Panc1 (cell line): ENCODE measurements around the gene EFCAB9. TPM values are rescaled to one million over a fixed set of nuclear protein-coding genes. Genes with fewer than 3 reads are reported as not detected.
A peak's percentile ranks its signal among the peaks of the same experiment; 100 is the strongest.

Experiments used
- ATAC-seq: fragments of 200-7000 bp; cut with Tn5 transposase; 2 replicates; pipeline ENCODE4 v1.9.1; 2020; ENCODE audit warnings: mild to moderate bottlenecking, moderate library complexity
- BruUV-seq: library from RNA; stranded (reverse); fragments of 400-500 nt; replicated peaks from 2 replicates; lab custom pipeline; 2021; lab: Mats Ljungman, UMichigan
- CTCF ChIA-PET: fragments of 300-600 bp; sonication (Branson Sonifier 250); formaldehyde crosslinking; loops from one replicate; lab custom pipeline; 2022; ENCODE audit warnings: antibody characterized with exemption; lab: Charles Lee
- POLR2A ChIA-PET: fragments of 300-600 bp; sonication (Branson Sonifier 250); formaldehyde crosslinking; loops from one replicate; lab custom pipeline; 2022; ENCODE audit warnings: antibody characterized with exemption; lab: Charles Lee
- DNase-seq: peaks from one replicate; pipeline ENCODE4 v3.0.0-alpha.2; 2010; ENCODE audit warnings: low read depth, low spot score
- H3K27ac ChIP-seq: 2 replicates; pipeline ENCODE4 v1.5.1; 2011; ENCODE audit warnings: mild to moderate bottlenecking, low read length, inconsistent platforms
- H3K27me3 ChIP-seq: fragments of 200-500 bp; sonication (Bioruptor generic); 2 replicates; pipeline ENCODE4 v1.6.0; 2014; ENCODE audit warnings: low read length, inconsistent platforms; ENCODE audit not compliant: control insufficient read depth, insufficient read depth
- H3K36me3 ChIP-seq: fragments of 200-500 bp; sonication (Bioruptor generic); 2 replicates; pipeline ENCODE4 v1.5.1; 2014; ENCODE audit warnings: inconsistent platforms, mild to moderate bottlenecking, low read length, moderate library complexity; ENCODE audit not compliant: control insufficient read depth, insufficient read depth
- H3K4me1 ChIP-seq: 2 replicates; pipeline ENCODE4 v1.5.1; 2011; ENCODE audit warnings: inconsistent platforms, mild to moderate bottlenecking, low read length, moderate library complexity; ENCODE audit not compliant: control insufficient read depth, insufficient read depth
- H3K4me3 ChIP-seq, 2 experiments: 2 replicates each; pipeline ENCODE4 v1.5.1; 2011 to 2012; ENCODE audit warnings: low read depth in 2 of 2, low read length in 2 of 2, mild to moderate bottlenecking in 2 of 2, inconsistent platforms in 1 of 2, moderate library complexity in 1 of 2
- H3K9me3 ChIP-seq: fragments of 200-500 bp; sonication (Bioruptor generic); 2 replicates; pipeline ENCODE4 v1.5.1; 2014; ENCODE audit warnings: low read depth, mild to moderate bottlenecking, inconsistent platforms, low read length, moderate library complexity; ENCODE audit not compliant: control insufficient read depth, insufficient read depth
- CTCF ChIP-seq: fragments of 450-650 bp; IDR thresholded peaks from 2 replicates; pipeline ENCODE4 v1.5.1; 2017; ENCODE audit warnings: mild to moderate bottlenecking
- POLR2AphosphoS5 ChIP-seq: IDR thresholded peaks from 2 replicates; pipeline ENCODE4 v1.6.1; 2012; ENCODE audit warnings: mild to moderate bottlenecking, low read depth, low read length, moderate library complexity
- REST ChIP-seq, 2 experiments: IDR thresholded peaks; 2 replicates each; pipeline ENCODE4 v1.6.1; 2011 to 2012; ENCODE audit warnings: low read depth in 2 of 2, control low read depth in 1 of 2, low read length in 1 of 2, mild to moderate bottlenecking in 1 of 2, moderate library complexity in 1 of 2; ENCODE audit not compliant: insufficient read depth in 1 of 2
- SIN3A ChIP-seq: IDR thresholded peaks from 2 replicates; pipeline ENCODE4 v1.6.1; 2012; ENCODE audit warnings: low read depth, mild to moderate bottlenecking, low read length, moderate library complexity, borderline replicate concordance; ENCODE audit not compliant: insufficient read depth
- TCF7L2 ChIP-seq: IDR thresholded peaks from 2 replicates; pipeline ENCODE4 v1.6.1; 2011; ENCODE audit warnings: mild to moderate bottlenecking, low read depth, low read length, inconsistent platforms
- in situ Hi-C: cut with HindIII; loops from 2 replicates; pipeline ENCODE4 v1.10.0; 2016; ENCODE audit warnings: low sequenced_read_pairs, low pct_unique_long_range_greater_than_20kb
- intact Hi-C: fragments of 100-400 bp; cut with micrococcal nuclease; formaldehyde crosslinking; loops from one replicate; pipeline ENCODE4 v1.10.0; 2022; ENCODE audit not compliant: unreplicated experiment
- total RNA-seq: library from RNA; stranded (reverse); gene quantifications from one replicate; pipeline ENCODE4 v1.2.1, GENCODE V29; 2021; ENCODE audit not compliant: unreplicated experiment

EFCAB9 gene
- total RNA-seq, 1 experiment from 2014 or later, result not detected

GRCh38 chr5:172234031-172234430 lies 40.1 kb downstream of the EFCAB9 start:
- H3K36me3 ChIP-seq, result peaks cover 5% of the 10 kb centered on the region
- in situ Hi-C loops, result no loop called here
- no peak for TF ChIP-seq SIN3A
- TF ChIP-seq REST (IDR thresholded peaks at IDR 0.05; ENCODE audit: insufficient read depth in 1 of 2, low read depth in 2 of 2, low read length in 1 of 2), result no peak
- TF ChIP-seq POLR2AphosphoS5, result no peak
- TF ChIP-seq TCF7L2, result no peak
- no peak for TF ChIP-seq CTCF
- CTCF ChIA-PET, result no interaction called here
- no TSS peak for BruUV-seq
- H3K4me1 ChIP-seq, result peaks cover 11% of the 10 kb centered on the region; the same call in 1 of the 2 replicates
- H3K27ac ChIP-seq, result no peak overlapping the region
- H3K4me3 ChIP-seq, result no peak overlapping the region
- no peaks in the 10 kb centered on the region for H3K9me3 ChIP-seq
- DNase-seq, result no peak
- POLR2A ChIA-PET, result no interaction called here
- no peak for ATAC-seq
- intact Hi-C loops, result no loop called here
- no peaks in the 10 kb centered on the region for H3K27me3 ChIP-seq

- H3K4me1 ChIP-seq, result peaks cover 11% of the 10 kb centered on the region; the same call in 1 of the 2 replicates
- no peak overlapping the region for H3K4me3 ChIP-seq
- ChIA-PET POLR2A (no interaction called here), CTCF (no interaction called here)
- intact Hi-C loops (no loop called here), in situ Hi-C loops (no loop called here)
- H3K9me3 ChIP-seq, result no peaks in the 10 kb centered on the region
- H3K27ac ChIP-seq, result 0 out of 2 replicates have a peak overlapping the region, but pooled peaks have one; percentile 19
- DNase-seq, result no peak
- TF ChIP-seq REST (IDR thresholded peaks at IDR 0.05; ENCODE audit: insufficient read depth in 1 of 2, low read depth in 2 of 2, low read length in 1 of 2) (no peak), SIN3A (no peak), TCF7L2 (no peak), CTCF (no peak), POLR2AphosphoS5 (no peak)
- ATAC-seq, result no peak
- BruUV-seq, result no TSS peak
- H3K36me3 ChIP-seq, result peaks cover 2% of the 10 kb centered on the region; the same call in 1 of the 2 replicates
- H3K27me3 ChIP-seq, result no peaks in the 10 kb centered on the region
Measured at GRCh38 chr5:172235132-172235780, 41.3 kb downstream of the EFCAB9 start.
